Karpas-422 (cell line): ENCODE results near the gene GIMAP5. TPM values are rescaled to one million over a fixed set of nuclear protein-coding genes. Genes with fewer than 3 reads are reported as not detected.

Experiments
- DNase-seq: peaks from one replicate; pipeline ENCODE4 v3.0.0-alpha.2; 2015
- H2AFZ ChIP-seq: fragments of 200-600 bp; sonication (generic); 2 replicates; pipeline ENCODE4 v1.6.1; 2014; ENCODE audit warnings: antibody characterized with exemption, low read length, mixed read lengths
- H3K27ac ChIP-seq: fragments of 200-600 bp; sonication (generic); 2 replicates; pipeline ENCODE4 v1.5.1; 2014; ENCODE audit warnings: mild to moderate bottlenecking, low read length, moderate library complexity
- H3K27me3 ChIP-seq: fragments of 200-600 bp; sonication (generic); 2 replicates; pipeline ENCODE4 v1.6.1; 2014; ENCODE audit warnings: low read length, mixed read lengths
- H3K36me3 ChIP-seq: fragments of 200-600 bp; sonication (generic); 2 replicates; pipeline ENCODE4 v1.6.1; 2014; ENCODE audit warnings: low read length, mixed read lengths; ENCODE audit not compliant: insufficient read depth
- H3K4me1 ChIP-seq: fragments of 200-600 bp; sonication (generic); 2 replicates; pipeline ENCODE4 v1.6.1; 2014; ENCODE audit warnings: mild to moderate bottlenecking, low read length, mixed read lengths
- H3K4me2 ChIP-seq: fragments of 200-600 bp; sonication (generic); 2 replicates; pipeline ENCODE4 v1.6.1; 2014; ENCODE audit warnings: low read length, low read depth, mild to moderate bottlenecking; ENCODE audit not compliant: poor library complexity, severe bottlenecking
- H3K4me3 ChIP-seq: fragments of 200-600 bp; sonication (generic); 2 replicates; pipeline ENCODE4 v1.5.1; 2014; ENCODE audit warnings: mild to moderate bottlenecking, antibody characterized with exemption, low read length, mixed read lengths
- H3K79me2 ChIP-seq: fragments of 200-600 bp; sonication (generic); 2 replicates; pipeline ENCODE4 v1.6.1; 2014; ENCODE audit warnings: mild to moderate bottlenecking, low read length, mixed read lengths
- H3K9ac ChIP-seq: fragments of 200-600 bp; sonication (generic); 2 replicates; pipeline ENCODE4 v1.6.0; 2014; ENCODE audit warnings: low read length
- H3K9me2 ChIP-seq: fragments of 200-600 bp; sonication (generic), shearing (Covaris generic); replicated peaks from 2 replicates; pipeline ENCODE4 v1.6.0; 2014; ENCODE audit warnings: mild to moderate bottlenecking, low read length, moderate library complexity; ENCODE audit not compliant: insufficient read depth
- H3K9me3 ChIP-seq: fragments of 300-700, 200-600 bp; sonication (generic); 2 replicates; pipeline ENCODE4 v1.6.1; 2014; ENCODE audit warnings: low read length, mixed read lengths
- H4K20me1 ChIP-seq: fragments of 200-600 bp; sonication (generic); 2 replicates; pipeline ENCODE4 v1.6.1; 2014; ENCODE audit warnings: mild to moderate bottlenecking, antibody characterized with exemption, low read length, low read depth; ENCODE audit not compliant: insufficient read depth
- total RNA-seq: library from RNA; depleted of rRNA; stranded (reverse); fragments of >200 nt; shearing (Covaris generic); gene quantifications from 2 replicates; pipeline ENCODE4 v1.2.3, GENCODE V29; 2014; ENCODE audit warnings: low replicate concordance

GIMAP5 gene
- total RNA-seq, 1 experiment from 2014 or later, result not detected

DNA sequence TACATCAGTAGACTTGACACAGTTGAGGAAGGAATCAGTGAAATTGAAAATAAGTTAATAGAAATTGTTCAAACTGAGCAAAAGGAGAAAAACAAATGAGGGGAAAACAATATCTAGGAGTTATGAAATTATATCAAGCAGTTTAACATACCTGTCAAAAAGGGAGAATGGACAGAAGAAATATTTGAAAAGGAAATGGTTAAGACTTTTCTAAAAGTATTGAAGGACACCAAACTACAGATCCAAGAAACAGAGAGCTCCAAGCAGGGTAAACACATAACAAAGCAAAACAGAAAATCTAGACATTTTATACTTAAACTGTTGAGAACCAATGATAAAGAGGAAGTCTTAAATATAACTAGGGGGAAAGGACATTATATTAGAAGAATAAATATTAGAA lies 8.6 kb upstream of the GIMAP5 start:
- no peaks in the 10 kb centered on the region for H3K79me2 ChIP-seq
- no peak for DNase-seq
- no peaks in the 10 kb centered on the region for H3K4me1 ChIP-seq
- H4K20me1 ChIP-seq, result no peaks in the 10 kb centered on the region
- no peaks in the 10 kb centered on the region for H3K9me2 ChIP-seq
- no peak overlapping the region for H2AFZ ChIP-seq
- H3K27me3 ChIP-seq, result no peaks in the 10 kb centered on the region
- no peak overlapping the region for H3K9ac ChIP-seq
- H3K4me2 ChIP-seq, result no peak overlapping the region
- H3K36me3 ChIP-seq, result no peaks in the 10 kb centered on the region
- no peak overlapping the region for H3K27ac ChIP-seq
- H3K9me3 ChIP-seq, result no peaks in the 10 kb centered on the region
- no peak overlapping the region for H3K4me3 ChIP-seq

DNA sequence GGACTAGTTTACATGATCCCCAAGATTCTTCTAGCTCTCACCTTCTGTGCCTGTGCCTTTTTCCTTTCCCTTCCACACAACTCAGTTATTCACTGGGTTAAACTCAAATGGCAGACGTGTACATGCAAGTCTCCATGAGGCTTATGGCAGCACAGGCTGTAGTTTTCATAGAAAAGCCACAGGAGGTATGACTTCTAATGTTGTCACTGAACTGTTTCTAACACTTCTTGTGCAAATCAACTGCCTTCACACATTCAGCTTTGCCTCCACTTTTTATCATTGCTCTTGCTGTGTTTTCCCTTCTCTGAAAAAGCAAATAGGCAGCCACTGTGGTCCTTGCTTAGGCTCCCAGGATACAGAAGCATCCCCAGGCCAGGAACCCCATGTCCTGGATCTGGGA lies 5.3 kb upstream of the GIMAP5 start:
- Histone ChIP-seq H3K9me2 (no peaks in the 10 kb centered on the region), H2AFZ (no peak overlapping the region), H3K27me3 (no peaks in the 10 kb centered on the region), H3K9ac (no peak overlapping the region), H3K79me2 (no peaks in the 10 kb centered on the region), H3K4me3 (no peak overlapping the region), H3K27ac (no peak overlapping the region), H3K36me3 (no peaks in the 10 kb centered on the region), H3K9me3 (no peaks in the 10 kb centered on the region), H3K4me1 (no peaks in the 10 kb centered on the region), H4K20me1 (no peaks in the 10 kb centered on the region), H3K4me2 (no peak overlapping the region)
- DNase-seq, result no peak

DNA sequence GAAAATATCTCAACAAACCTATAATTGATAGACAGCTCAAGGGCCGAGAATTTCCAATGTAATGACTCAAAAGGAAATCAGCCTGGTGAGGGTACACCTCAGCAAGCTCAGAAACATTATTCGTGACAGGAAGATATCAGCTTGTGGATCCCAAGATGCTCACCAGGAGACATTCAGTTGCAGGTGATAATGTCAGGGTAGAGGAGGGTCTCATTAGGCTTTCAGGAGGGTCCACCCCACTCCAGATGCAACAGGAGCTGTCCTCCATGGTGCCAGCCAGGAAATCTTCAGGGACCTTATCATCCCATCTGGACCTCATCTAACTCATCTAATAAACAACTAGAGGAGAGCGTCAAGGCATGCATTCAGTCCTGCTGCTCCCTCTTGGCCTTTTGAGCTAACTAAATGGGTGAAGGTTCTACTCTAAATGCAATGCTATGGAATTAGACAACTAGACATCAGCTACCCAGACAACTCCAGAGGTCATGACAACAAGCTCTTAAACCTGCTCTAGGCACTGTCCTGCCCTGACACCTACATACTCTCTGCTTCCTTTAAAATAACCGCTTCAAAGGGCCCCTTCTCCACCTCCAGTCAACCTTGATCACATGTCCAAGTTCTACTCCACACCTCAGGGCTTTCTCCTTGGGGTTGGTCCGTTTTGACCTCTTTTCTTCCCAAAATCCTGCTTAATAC lies 4.3 kb upstream of the GIMAP5 start:
- Histone ChIP-seq H3K9me3 (no peaks in the 10 kb centered on the region), H3K27me3 (no peaks in the 10 kb centered on the region), H4K20me1 (no peaks in the 10 kb centered on the region), H3K4me1 (no peaks in the 10 kb centered on the region), H2AFZ (no peak overlapping the region), H3K79me2 (no peaks in the 10 kb centered on the region), H3K27ac (no peak overlapping the region), H3K9me2 (no peaks in the 10 kb centered on the region), H3K4me3 (no peak overlapping the region), H3K9ac (no peak overlapping the region), H3K36me3 (no peaks in the 10 kb centered on the region), H3K4me2 (no peak overlapping the region)
- no peak for DNase-seq

DNA sequence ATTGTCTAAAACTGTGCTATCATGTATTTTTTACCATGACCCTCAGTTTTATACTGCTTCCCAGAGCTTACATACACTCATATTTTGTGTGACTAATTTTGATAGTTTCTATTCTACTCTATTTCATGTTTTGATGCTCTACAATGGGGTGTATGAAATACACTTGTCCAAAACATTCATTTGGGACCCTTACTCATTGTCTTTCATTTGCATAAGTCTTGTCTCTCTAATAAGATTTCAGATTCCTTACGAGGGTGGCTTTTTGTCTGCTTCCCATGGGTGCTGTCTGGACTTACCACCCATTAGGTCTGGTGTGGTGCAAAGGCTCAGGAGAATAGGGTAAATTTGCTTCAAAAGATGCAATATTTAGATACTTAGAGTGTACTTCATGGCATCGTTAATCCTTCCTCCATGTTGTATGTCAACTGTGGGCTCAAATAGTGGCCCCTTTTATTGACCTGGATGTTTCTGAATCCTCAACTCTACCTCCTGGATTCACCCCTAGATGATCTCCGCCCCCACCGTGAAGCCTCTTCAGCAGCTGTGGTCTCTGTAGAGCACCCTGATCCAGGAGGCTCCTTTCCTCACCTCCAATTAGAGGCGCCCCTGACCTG lies 3.6 kb upstream of the GIMAP5 start:
- Histone ChIP-seq H3K36me3 (no peaks in the 10 kb centered on the region), H3K9me3 (no peaks in the 10 kb centered on the region), H3K4me1 (no peaks in the 10 kb centered on the region), H3K4me2 (no peak overlapping the region), H3K79me2 (no peaks in the 10 kb centered on the region), H2AFZ (no peak overlapping the region), H3K27ac (no peak overlapping the region), H3K27me3 (no peaks in the 10 kb centered on the region), H3K9ac (no peak overlapping the region), H3K9me2 (no peaks in the 10 kb centered on the region), H4K20me1 (no peaks in the 10 kb centered on the region), H3K4me3 (no peak overlapping the region)
- DNase-seq, result no peak

DNA sequence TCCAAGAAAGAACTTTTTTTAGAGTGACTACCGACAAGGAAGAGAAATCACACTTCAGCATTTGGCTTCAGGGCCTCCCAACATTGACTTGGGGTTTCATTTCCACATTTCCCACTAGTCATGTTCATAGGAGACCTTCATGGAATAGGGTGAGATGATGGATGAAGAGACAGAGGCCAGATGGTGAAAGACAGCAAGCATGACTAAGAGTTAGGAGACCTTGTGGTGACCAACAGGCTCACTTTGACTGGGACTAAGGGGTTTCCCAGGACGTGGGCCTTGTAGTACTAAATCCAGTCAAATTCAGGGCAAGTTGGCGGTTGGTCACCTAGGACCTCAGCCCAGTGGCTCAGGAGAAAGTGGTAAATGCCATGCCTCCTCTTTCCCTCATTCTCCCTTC lies 3.0 kb upstream of the GIMAP5 start:
- Histone ChIP-seq H3K9ac (no peak overlapping the region), H3K4me1 (no peaks in the 10 kb centered on the region), H3K4me2 (no peak overlapping the region), H3K36me3 (no peaks in the 10 kb centered on the region), H3K27me3 (no peaks in the 10 kb centered on the region), H3K9me3 (no peaks in the 10 kb centered on the region), H2AFZ (no peak overlapping the region), H3K27ac (no peak overlapping the region), H3K9me2 (no peaks in the 10 kb centered on the region), H3K4me3 (no peak overlapping the region), H4K20me1 (no peaks in the 10 kb centered on the region), H3K79me2 (no peaks in the 10 kb centered on the region)
- DNase-seq, result no peak

DNA sequence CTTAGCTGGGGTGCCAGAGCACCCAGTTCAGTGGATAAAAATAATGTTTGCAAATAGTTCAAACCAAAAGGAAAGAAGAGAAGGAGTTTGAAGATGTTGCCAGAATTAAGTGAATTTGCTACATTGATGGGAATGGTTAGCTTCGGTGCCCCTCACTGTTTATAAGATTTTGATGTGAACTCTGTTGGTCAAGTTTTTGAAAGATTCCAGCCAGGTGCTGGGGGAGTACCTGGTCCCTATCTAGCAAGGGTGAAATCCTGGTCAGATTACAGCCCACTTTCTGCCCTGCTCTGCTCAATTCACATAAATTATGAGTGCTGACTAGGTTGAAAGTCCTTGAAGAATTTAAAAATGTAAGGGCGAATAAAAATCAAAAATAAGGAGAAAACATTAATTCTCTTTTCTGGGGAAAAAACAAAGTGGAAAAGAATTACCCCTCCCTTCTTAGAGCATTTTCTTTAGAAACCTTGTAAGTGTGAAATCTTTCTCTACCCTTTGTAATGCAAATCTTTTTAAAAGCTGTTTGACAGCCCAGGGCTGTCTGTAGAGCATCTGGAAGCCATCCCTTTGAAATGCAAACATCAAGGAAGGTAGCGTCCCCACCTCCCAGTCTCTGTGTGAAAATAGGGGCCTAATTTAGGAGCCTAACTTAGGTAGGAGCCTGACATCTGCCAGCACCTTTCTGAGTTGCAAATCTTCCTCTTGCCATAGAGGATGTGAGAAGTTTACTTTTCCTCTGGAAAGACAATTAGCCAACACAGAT lies 1.4 kb upstream of the GIMAP5 start:
- Histone ChIP-seq H3K27ac (no peak overlapping the region), H3K4me1 (no peaks in the 10 kb centered on the region), H3K36me3 (no peaks in the 10 kb centered on the region), H3K4me3 (no peak overlapping the region), H3K9me2 (no peaks in the 10 kb centered on the region), H3K27me3 (no peaks in the 10 kb centered on the region), H3K9me3 (no peaks in the 10 kb centered on the region), H3K79me2 (no peaks in the 10 kb centered on the region), H3K9ac (no peak overlapping the region), H4K20me1 (no peaks in the 10 kb centered on the region), H2AFZ (no peak overlapping the region), H3K4me2 (no peak overlapping the region)
- DNase-seq, result no peak

DNA sequence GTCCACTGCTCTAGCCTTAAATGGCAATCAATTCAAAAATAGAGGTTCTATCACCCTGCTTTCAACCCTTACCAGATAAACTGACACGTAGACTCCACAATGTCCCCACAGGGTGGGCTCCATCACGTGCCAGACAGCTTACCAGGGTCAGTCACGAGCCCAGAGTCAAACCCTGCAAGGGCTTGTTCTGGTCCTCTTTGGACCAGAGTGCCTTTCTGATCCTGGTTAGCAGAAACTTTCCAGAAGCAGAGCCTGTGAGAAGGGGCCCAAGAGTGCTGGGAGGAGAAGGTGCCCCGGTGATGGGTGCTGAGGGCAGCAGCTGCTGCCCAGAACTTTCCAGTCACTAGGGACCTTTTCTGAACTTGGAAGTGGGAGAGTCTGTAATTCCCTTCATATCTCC lies 354 bp upstream of the GIMAP5 start:
- Histone ChIP-seq H3K9me2 (no peaks in the 10 kb centered on the region), H3K79me2 (no peaks in the 10 kb centered on the region), H3K9me3 (no peaks in the 10 kb centered on the region), H3K27ac (no peak overlapping the region), H3K4me3 (no peak overlapping the region), H4K20me1 (no peaks in the 10 kb centered on the region), H3K4me2 (no peak overlapping the region), H3K9ac (no peak overlapping the region), H3K36me3 (no peaks in the 10 kb centered on the region), H3K27me3 (no peaks in the 10 kb centered on the region), H3K4me1 (no peaks in the 10 kb centered on the region), H2AFZ (no peak overlapping the region)
- DNase-seq, result no peak

DNA sequence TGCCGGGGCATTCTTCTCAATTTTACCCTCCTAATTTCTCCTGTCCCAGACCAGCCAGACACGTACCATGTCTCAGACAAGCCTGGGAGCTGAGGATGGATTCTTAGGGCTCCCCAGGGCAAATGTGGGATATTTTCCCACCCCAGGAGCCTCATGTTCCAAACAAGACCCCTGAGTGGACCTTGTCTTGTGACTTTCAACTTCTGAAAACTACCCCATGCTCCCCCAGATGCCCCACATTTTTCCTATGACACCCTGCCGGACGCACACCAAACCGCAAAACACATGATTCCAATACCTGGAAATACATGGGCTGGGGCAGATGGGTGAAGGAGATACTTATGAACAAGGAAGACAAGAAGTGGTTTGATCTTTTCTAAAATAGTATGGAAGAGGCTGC lies 874 bp downstream of the GIMAP5 start:
- H3K36me3 ChIP-seq, result no peaks in the 10 kb centered on the region
- no peak overlapping the region for H3K9ac ChIP-seq
- H3K9me2 ChIP-seq, result no peaks in the 10 kb centered on the region
- no peaks in the 10 kb centered on the region for H3K4me1 ChIP-seq
- no peaks in the 10 kb centered on the region for H3K27me3 ChIP-seq
- H3K27ac ChIP-seq, result no peak overlapping the region
- no peak overlapping the region for H3K4me3 ChIP-seq
- no peaks in the 10 kb centered on the region for H3K9me3 ChIP-seq
- no peak overlapping the region for H2AFZ ChIP-seq
- H3K79me2 ChIP-seq, result no peaks in the 10 kb centered on the region
- H4K20me1 ChIP-seq, result no peaks in the 10 kb centered on the region
- DNase-seq, result no peak
- no peak overlapping the region for H3K4me2 ChIP-seq
